SK-N-MC (cell line): ENCODE data around the gene FOXP2.

Source experiments
- EZH2 ChIP-seq: fragments of 200-600 bp; sonication (generic); IDR thresholded peaks from one replicate; pipeline ENCODE4 v1.6.1; 2017; ENCODE audit warnings: antibody characterized with exemption
- POLR2AphosphoS5 ChIP-seq: IDR thresholded peaks from 2 replicates; pipeline ENCODE4 v1.6.1; 2012; ENCODE audit warnings: mild to moderate bottlenecking, low read depth, low read length, borderline replicate concordance

- TF ChIP-seq EZH2 (no peak), POLR2AphosphoS5 (no peak)
Observed at GRCh38 chr7:114418117-114418516, 3.5 kb downstream of the FOXP2 start.
